GM10266 (cell line): ENCODE measurements around the gene MEGF6.

Experiments
- DNase-seq: peaks from one replicate; pipeline ENCODE4 v3.0.0; 2012; ENCODE audit errors: extremely low spot score
- CTCF ChIP-seq: IDR thresholded peaks from 2 replicates; pipeline ENCODE4 v1.5.1; 2012; ENCODE audit warnings: mild to moderate bottlenecking, low read depth; ENCODE audit not compliant: control insufficient read depth, insufficient read depth; ENCODE audit errors: missing control alignments

Gene MEGF6

GRCh38 chr1:3642919-3643675 is 31.8 kb upstream of the MEGF6 start:
- TF ChIP-seq CTCF, result no peak
- DNase-seq, result no peak

GRCh38 chr1:3641816-3642215 is 30.5 kb upstream of the MEGF6 start:
- TF ChIP-seq CTCF, result no peak
- DNase-seq, result no peak

GRCh38 chr1:3641046-3641760 is 29.9 kb upstream of the MEGF6 start:
- no peak for TF ChIP-seq CTCF
- DNase-seq, result no peak

- no peak for TF ChIP-seq CTCF
Measured at GRCh38 chr1:3640121-3640837, 29.0 kb upstream of the MEGF6 start.

GRCh38 chr1:3639397-3639911 is 28.1 kb upstream of the MEGF6 start:
- TF ChIP-seq CTCF, result no peak
- no peak for DNase-seq

More at GRCh38 chr1:3640121-3640837, 29.0 kb upstream of the MEGF6 start:
- no peak for DNase-seq

- TF ChIP-seq CTCF, result no peak
- DNase-seq, result no peak
Measured at GRCh38 chr1:3638676-3639075, 27.4 kb upstream of the MEGF6 start.
